Progenitor cell of endocrine pancreas (in vitro differentiated cells): ENCODE measurements around the gene LDHAL6B. TPM values are rescaled to one million over a fixed set of nuclear protein-coding genes. Genes with fewer than 3 reads are reported as not detected.

Source experiments
- DNase-seq: peaks from one replicate; pipeline ENCODE4 v3.0.0; 2021; ENCODE audit warnings: low spot score; ENCODE audit not compliant: unreplicated experiment
- H3K27ac Mint-ChIP-seq: 2 replicates; pipeline ENCODE4 v1.8.0; 2021; ENCODE audit warnings: mild to moderate bottlenecking, moderate library complexity, mixed read lengths
- H3K27me3 Mint-ChIP-seq: 2 replicates; pipeline ENCODE4 v1.8.0; 2021; ENCODE audit warnings: mixed read lengths
- H3K36me3 Mint-ChIP-seq: 2 replicates; pipeline ENCODE4 v1.8.0; 2022; ENCODE audit warnings: mixed read lengths; ENCODE audit not compliant: insufficient read depth
- H3K4me1 Mint-ChIP-seq: 2 replicates; pipeline ENCODE4 v1.8.0; 2021; ENCODE audit warnings: low read depth, mixed read lengths
- H3K4me3 Mint-ChIP-seq: 2 replicates; pipeline ENCODE4 v1.8.0; 2021; ENCODE audit warnings: low read depth, mild to moderate bottlenecking, moderate library complexity, mixed read lengths
- H3K9me3 Mint-ChIP-seq: 2 replicates; pipeline ENCODE4 v1.8.0; 2021; ENCODE audit warnings: low read depth, mixed read lengths
- CTCF ChIP-seq: fragments of 200-600 bp; sonication (generic); IDR thresholded peaks from one replicate; pipeline ENCODE4 v1.5.0; 2021; ENCODE audit warnings: antibody characterized with exemption, mild to moderate bottlenecking; ENCODE audit not compliant: unreplicated experiment
- total RNA-seq: library from RNA; stranded (reverse); gene quantifications from 2 replicates; pipeline ENCODE4 v1.2.1, GENCODE V29; 2021

Gene LDHAL6B
- total RNA-seq, 1 donor from 2014 or later, result not detected

GRCh38 chr15:59179717-59180116 lies 26.9 kb upstream of the LDHAL6B start:
- no peak for DNase-seq
- Mint-ChIP-seq H3K27ac (no peak overlapping the region), H3K4me3 (no peak overlapping the region), H3K27me3 (no peaks in the 10 kb centered on the region), H3K4me1 (peaks cover 4% of the 10 kb centered on the region), H3K9me3 (peaks cover 7% of the 10 kb centered on the region), H3K36me3 (peaks cover 31% of the 10 kb centered on the region)
- TF ChIP-seq CTCF, result no peak

- TF ChIP-seq CTCF, result no peak
- no peaks in the 10 kb centered on the region for H3K27me3 Mint-ChIP-seq
- H3K9me3 Mint-ChIP-seq, result peaks cover 7% of the 10 kb centered on the region
- H3K36me3 Mint-ChIP-seq, result peaks cover 35% of the 10 kb centered on the region
- DNase-seq, result no peak
- H3K4me1 Mint-ChIP-seq, result no peaks in the 10 kb centered on the region
- no peak overlapping the region for H3K27ac Mint-ChIP-seq
- no peak overlapping the region for H3K4me3 Mint-ChIP-seq
Observed at GRCh38 chr15:59180945-59181600, 25.6 kb upstream of the LDHAL6B start.

- Mint-ChIP-seq H3K4me1 (no peaks in the 10 kb centered on the region), H3K27ac (no peak overlapping the region), H3K36me3 (peaks cover 42% of the 10 kb centered on the region), H3K9me3 (peaks cover 11% of the 10 kb centered on the region), H3K4me3 (no peak overlapping the region), H3K27me3 (no peaks in the 10 kb centered on the region)
- DNase-seq, result no peak
- TF ChIP-seq CTCF, result no peak
Observed at GRCh38 chr15:59185725-59186124, 20.9 kb upstream of the LDHAL6B start.

GRCh38 chr15:59186501-59186900 lies 20.1 kb upstream of the LDHAL6B start:
- no peak for DNase-seq
- Mint-ChIP-seq H3K4me3 (no peak overlapping the region), H3K36me3 (peaks cover 39% of the 10 kb centered on the region), H3K4me1 (no peaks in the 10 kb centered on the region), H3K27me3 (no peaks in the 10 kb centered on the region), H3K9me3 (peaks cover 9% of the 10 kb centered on the region), H3K27ac (no peak overlapping the region)
- no peak for TF ChIP-seq CTCF

- peaks cover 19% of the 10 kb centered on the region for H3K36me3 Mint-ChIP-seq
- H3K27ac Mint-ChIP-seq, result no peak overlapping the region
- H3K27me3 Mint-ChIP-seq, result no peaks in the 10 kb centered on the region
- peaks cover 4% of the 10 kb centered on the region for H3K9me3 Mint-ChIP-seq
- no peak for DNase-seq
- H3K4me1 Mint-ChIP-seq, result no peaks in the 10 kb centered on the region
- H3K4me3 Mint-ChIP-seq, result no peak overlapping the region
- no peak for TF ChIP-seq CTCF
Observed at GRCh38 chr15:59189241-59189640, 17.4 kb upstream of the LDHAL6B start.
